ENCODE data around the gene HENMT1. TPM values are rescaled to one million over a fixed set of nuclear protein-coding genes. Genes with fewer than 3 reads are reported as not detected.

The HENMT1 gene
- total and polyA plus RNA-seq, 12 donors: 0.36 to 3.0 (median 1.1) TPM

GRCh38 chr1:108664481-108664880 is 3.6 kb upstream of the HENMT1 start:
- intact Hi-C loops (cut with DNase I): no loop called here
- H3K4me3 ChIP-seq: no peak overlapping the region
- no peaks in the 10 kb centered on the region for H3K9me3 ChIP-seq
- H3K27me3 ChIP-seq: no peaks in the 10 kb centered on the region
- 83 to 84% methylated on average over 6 of the region's 6 CpGs for WGBS, 2 donors
- H3K36me3 ChIP-seq: no peaks in the 10 kb centered on the region
- DNase-seq (no peak), ATAC-seq (no peak)
- H3K27ac ChIP-seq: no peak overlapping the region
- no peak for TF ChIP-seq CTCF (IDR thresholded peaks at IDR 0.05)
- peaks cover 0 to 15% (median 6%) of the 10 kb centered on the region in 9 donors for H3K4me1 ChIP-seq

GRCh38 chr1:108663074-108663473 is 2.2 kb upstream of the HENMT1 start:
- H3K27me3 ChIP-seq: no peaks in the 10 kb centered on the region
- H3K4me1 ChIP-seq: peaks cover 0 to 15% (median 6%) of the 10 kb centered on the region in 9 donors
- intact Hi-C loops (cut with DNase I): no loop called here
- no peak overlapping the region for H3K4me3 ChIP-seq
- no peaks in the 10 kb centered on the region for H3K36me3 ChIP-seq
- TF ChIP-seq CTCF (IDR thresholded peaks at IDR 0.05): no peak
- DNase-seq (no peak), ATAC-seq (peak in 2 of 8 donors; percentile 32 to 46)
- WGBS, 2 donors: 73 to 89% methylated on average over 2 of the region's 2 CpGs
- H3K27ac ChIP-seq: no peak overlapping the region
- H3K9me3 ChIP-seq: no peaks in the 10 kb centered on the region

- intact Hi-C loops (cut with DNase I): no loop called here
- Histone ChIP-seq H3K4me3 (no peak overlapping the region), H3K36me3 (peaks cover 0 to 4% (median 0%) of the 10 kb centered on the region in 9 donors), H3K27me3 (no peaks in the 10 kb centered on the region), H3K27ac (no peak overlapping the region), H3K4me1 (peaks cover 0 to 18% (median 6%) of the 10 kb centered on the region in 9 donors), H3K9me3 (peaks cover 0 to 6% (median 0%) of the 10 kb centered on the region in 11 donors)
- no peak for DNase-seq
- 92 to 93% methylated on average over 5 of the region's 5 CpGs for WGBS, 2 donors
- no peak for ATAC-seq
- no peak for TF ChIP-seq CTCF (IDR thresholded peaks at IDR 0.05)
Measured at GRCh38 chr1:108657356-108658080, 3.4 kb downstream of the HENMT1 start.

- H3K4me1 ChIP-seq: peaks cover 0 to 3% (median 0%) of the 10 kb centered on the region in 9 donors
- WGBS, 2 donors: 67 to 82% methylated on average over 2 of the region's 2 CpGs
- H3K9me3 ChIP-seq: peaks cover 0 to 15% (median 0%) of the 10 kb centered on the region in 11 donors
- peaks cover 0 to 13% (median 0%) of the 10 kb centered on the region in 9 donors for H3K36me3 ChIP-seq
- ATAC-seq (no peak), DNase-seq (no peak)
- intact Hi-C loops (cut with DNase I): no loop called here
- no peak overlapping the region for H3K27ac ChIP-seq
- H3K4me3 ChIP-seq: no peak overlapping the region
- TF ChIP-seq CTCF (IDR thresholded peaks at IDR 0.05): no peak
- H3K27me3 ChIP-seq: no peaks in the 10 kb centered on the region
Measured at GRCh38 chr1:108653431-108654105, 7.3 kb downstream of the HENMT1 start.

Data from heart right ventricle (tissue), 16 donors.